GM18907 (cell line): ENCODE results near the gene FZD8.

Experiments used
- ATAC-seq: cut with Tn5 transposase; IDR thresholded peaks from one replicate; pipeline ENCODE4 v1.9.1; 2021; ENCODE audit warnings: mild to moderate bottlenecking, moderate library complexity; ENCODE audit not compliant: unreplicated experiment

The FZD8 gene

GRCh38 chr10:35607475-35608327 is 34.4 kb downstream of the FZD8 start:
- no peak for ATAC-seq

- no peak for ATAC-seq
Measured at GRCh38 chr10:35606430-35606829, 35.7 kb downstream of the FZD8 start.

- ATAC-seq: no peak
Measured at GRCh38 chr10:35605191-35605590, 36.9 kb downstream of the FZD8 start, which contains the start of gene GJD4. TSS of gene GJD4 (plus strand) at chr10:35605341. CDS start at chr10:35605568, 227 bp downstream.

DNA sequence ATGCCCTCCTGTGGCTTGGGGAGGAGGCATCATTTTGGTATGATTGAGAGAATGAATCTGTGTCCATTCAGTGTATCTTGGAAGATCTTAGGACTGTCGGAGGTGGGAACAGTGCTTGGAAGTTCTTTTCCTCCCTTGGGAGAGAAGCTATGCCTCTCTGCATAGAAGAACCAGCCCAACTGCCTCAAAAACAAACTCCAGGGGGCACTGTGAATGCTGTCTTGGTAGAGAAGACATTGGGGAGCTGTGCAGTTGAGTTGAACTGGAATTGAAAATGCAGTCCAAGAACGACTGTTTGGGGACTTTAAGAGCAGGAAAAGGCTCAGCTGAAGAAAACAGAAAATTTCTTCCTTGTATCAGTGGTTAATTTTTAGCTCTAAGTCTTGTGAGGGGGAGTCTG is 41.9 kb downstream of the FZD8 start:
- ATAC-seq: no peak

DNA sequence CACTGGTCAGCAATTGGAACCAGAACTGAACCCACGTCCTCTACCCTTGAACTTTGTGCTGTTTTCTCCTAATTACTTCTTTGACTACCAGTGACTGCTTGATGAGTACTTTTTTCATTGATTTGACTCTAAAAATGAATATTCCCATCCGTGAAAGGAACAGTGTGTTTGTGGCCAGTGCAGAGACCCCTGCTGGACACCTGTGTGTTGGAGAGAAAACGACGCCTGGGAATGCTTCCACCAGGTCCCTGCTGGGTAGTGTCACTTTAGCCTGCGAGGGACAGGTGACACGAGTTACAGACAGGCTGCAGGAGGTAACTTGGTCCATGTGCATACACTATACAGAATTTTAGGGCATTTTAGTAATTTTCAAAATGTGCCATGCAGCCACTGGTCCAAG is 43.7 kb downstream of the FZD8 start:
- ATAC-seq: no peak

DNA sequence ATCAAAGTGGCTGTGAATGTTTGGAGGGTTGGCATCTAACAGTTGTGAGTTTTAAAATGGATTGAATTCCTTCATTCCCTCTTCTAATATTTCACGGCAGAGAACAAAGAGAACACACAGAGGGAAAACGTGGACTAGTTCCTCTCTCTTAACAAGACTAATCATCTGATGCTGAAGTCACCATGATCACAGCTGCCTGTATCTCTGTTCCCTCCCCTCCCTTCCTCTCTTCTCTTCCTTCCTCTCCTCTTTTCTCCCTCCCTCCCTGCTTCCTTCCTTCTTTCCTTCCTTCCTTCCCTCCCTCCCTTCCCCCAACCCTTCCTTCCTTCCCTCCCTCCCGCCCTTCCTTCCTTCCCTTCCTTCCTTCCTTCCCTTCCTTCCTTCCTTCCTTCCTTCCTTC is 47.0 kb downstream of the FZD8 start:
- ATAC-seq: no peak

DNA sequence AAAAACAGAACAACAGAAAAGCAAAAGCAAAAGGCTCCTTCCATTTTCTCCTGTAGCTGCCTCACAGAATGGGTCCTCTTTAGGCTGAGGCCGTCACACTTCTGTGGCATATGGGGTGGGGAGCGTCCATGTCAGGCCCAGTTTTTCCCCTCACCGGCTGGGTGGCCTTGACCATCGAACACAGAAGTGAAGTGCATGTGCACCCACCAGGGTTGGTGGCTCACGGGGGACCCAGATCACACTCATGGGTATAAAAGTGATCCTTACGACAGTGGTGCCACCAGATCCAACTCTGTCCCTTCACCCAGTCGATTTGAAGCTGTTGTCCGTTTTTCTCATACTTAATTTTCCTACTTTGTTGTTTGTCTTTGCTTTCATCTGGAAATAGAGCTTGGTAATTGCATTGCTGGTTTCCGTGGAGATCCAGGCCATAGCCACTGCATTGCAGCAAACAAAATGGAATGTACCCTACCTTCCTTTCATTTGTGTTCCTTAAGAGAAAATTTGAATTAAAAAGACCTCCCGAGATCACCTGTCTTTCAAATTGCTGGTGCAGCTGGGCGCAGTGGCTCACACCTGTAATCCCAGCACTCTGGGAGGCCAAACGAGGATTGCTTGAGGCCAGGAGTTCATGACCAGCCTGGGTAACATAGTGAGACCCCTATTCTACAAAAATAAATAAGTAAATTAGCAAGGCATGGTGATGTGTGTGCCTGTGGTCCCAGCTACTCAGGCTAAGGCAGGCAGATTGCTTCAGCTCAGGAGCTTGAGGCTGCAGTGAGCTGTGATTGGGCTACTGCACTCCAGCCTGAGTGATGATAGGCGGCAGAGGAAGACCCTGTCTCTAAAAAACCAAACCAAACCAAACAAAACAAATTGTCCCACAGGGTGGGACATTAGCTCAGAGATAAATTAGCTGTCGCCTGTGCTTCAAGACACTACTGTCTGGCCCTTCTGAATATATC is 47.7 kb downstream of the FZD8 start:
- ATAC-seq: no peak

DNA sequence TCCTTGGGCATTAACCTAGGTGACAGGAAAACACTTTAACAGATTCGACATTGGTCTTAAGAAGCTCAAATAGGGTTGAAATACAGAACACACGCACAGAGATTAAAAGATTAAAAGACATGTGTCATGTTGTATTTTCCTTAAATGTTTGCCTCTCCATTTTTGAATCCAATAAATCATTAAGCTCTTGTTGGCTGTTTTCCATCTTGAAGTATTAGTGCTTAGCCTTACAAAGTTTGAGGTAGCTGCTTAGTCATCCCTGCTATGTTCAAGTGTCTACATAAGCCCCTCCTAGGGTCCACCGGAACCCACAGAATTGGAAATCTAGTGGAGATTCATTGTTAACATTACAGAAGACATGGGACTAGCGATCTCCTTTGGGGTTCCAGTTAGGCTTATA is 49.7 kb downstream of the FZD8 start:
- ATAC-seq: no peak

DNA sequence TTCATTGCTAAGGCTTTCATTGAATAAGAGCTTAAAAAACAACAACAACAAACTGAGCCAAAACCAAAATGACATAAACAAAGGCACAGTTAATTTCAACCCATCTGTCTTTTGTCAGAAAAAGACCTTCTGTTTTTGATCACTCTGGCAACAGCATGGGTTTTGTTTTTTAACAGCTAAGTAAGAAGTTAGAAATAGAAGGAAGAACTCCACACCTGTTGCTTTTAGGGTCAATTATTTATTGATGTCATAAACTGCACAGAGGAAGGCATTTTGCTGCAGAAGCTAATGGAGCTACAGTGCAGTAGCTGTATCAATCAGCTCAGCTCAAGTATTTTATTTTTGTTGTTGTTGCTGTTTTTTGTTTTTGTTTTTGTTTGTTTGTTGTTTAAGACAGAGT is 53.3 kb downstream of the FZD8 start:
- ATAC-seq: no peak
